Activated CD8-positive, alpha-beta memory T cell treated with anti-CD3 and anti-CD28 coated beads, Interleukin-2, amount 50 U/mL, for 1 hour (primary cell): Measurements from ENCODE around the gene RARG.
"Not testable (repeated sequence)": the region's sequence is repeated elsewhere in the genome, so short reads cannot be mapped to it uniquely, and the experiment has no call there.

Experiments
- DNase-seq: peaks from one replicate; pipeline ENCODE4 v3.0.0-alpha.2; 2020; ENCODE audit errors: extremely low read depth

RARG gene

DNA sequence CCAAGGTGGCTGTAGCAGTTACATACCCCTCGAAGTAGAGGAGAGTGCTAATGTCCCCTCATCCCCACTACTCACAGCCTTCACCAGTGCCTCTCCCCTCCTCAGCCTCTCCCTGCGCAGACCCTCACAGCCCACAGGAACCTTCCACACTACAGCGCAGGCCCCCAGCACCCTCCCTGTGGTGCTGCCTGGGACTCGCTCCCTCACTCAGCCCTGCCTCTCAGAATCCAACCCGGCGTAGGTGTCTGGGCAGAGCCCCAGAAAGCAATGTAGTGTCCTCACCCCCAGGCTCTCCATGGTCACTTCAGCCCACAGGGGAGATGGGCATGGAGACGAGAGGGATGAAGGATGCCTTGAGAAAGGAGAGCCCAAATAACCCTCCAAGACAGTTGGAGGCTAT lies 62.4 kb downstream of the RARG start:
- DNase-seq = no peak

- no peak for DNase-seq
These were observed 65.2 kb downstream of the RARG start for GRCh38 chr12:53166837-53167236.

GRCh38 chr12:53163008-53163407 lies 69.0 kb downstream of the RARG start:
- DNase-seq = not testable (repeated sequence)

- DNase-seq = no peak
These were observed 70.7 kb downstream of the RARG start for GRCh38 chr12:53161119-53161911.

- no peak for DNase-seq
These were observed 71.3 kb downstream of the RARG start for GRCh38 chr12:53160673-53161072.
